Stimulated activated effector memory CD8-positive, alpha-beta T cell treated with anti-CD3 and anti-CD28 coated beads, Interleukin-12 subunit alpha, Interleukin-12 subunit beta, amount 100 ng/mL, for 72 hours (primary cell): ENCODE measurements around the gene UQCC5.

Source experiments
- ATAC-seq: fragments of 150-1000 bp; cut with Tn5 transposase; 2 replicates; pipeline ENCODE4 v1.10.0; 2021
- DNase-seq, 2 donors: peaks; one replicate each; pipeline ENCODE4 v3.0.0; 2021 to 2022; ENCODE audit warnings: low spot score in 2 of 2
- H3K27ac Mint-ChIP-seq: one replicate; pipeline ENCODE4 v1.8.0; 2022; ENCODE audit warnings: mild to moderate bottlenecking, mixed read lengths
- H3K36me3 Mint-ChIP-seq: one replicate; pipeline ENCODE4 v1.8.0; 2022; ENCODE audit warnings: mild to moderate bottlenecking, mixed read lengths
- H3K4me1 Mint-ChIP-seq: one replicate; pipeline ENCODE4 v1.8.0; 2022; ENCODE audit warnings: mixed read lengths
- H3K4me3 Mint-ChIP-seq: one replicate; pipeline ENCODE4 v1.8.0; 2022; ENCODE audit warnings: mild to moderate bottlenecking, mixed read lengths
- H3K9me3 Mint-ChIP-seq: one replicate; pipeline ENCODE4 v1.8.0; 2022; ENCODE audit warnings: mixed read lengths

Gene UQCC5

GRCh38 chr3:52498137-52499054 lies 38.0 kb upstream of the UQCC5 start:
- peaks cover 7% of the 10 kb centered on the region for H3K4me1 Mint-ChIP-seq
- H3K9me3 Mint-ChIP-seq: no peaks in the 10 kb centered on the region
- no peaks in the 10 kb centered on the region for H3K36me3 Mint-ChIP-seq
- DNase-seq (no peak), ATAC-seq (no peak)
- no peak overlapping the region for H3K27ac Mint-ChIP-seq
- H3K4me3 Mint-ChIP-seq: no peak overlapping the region

- H3K9me3 Mint-ChIP-seq: no peaks in the 10 kb centered on the region
- no peak overlapping the region for H3K27ac Mint-ChIP-seq
- no peak overlapping the region for H3K4me3 Mint-ChIP-seq
- H3K4me1 Mint-ChIP-seq: no peaks in the 10 kb centered on the region
- ATAC-seq (no peak), DNase-seq (no peak)
- H3K36me3 Mint-ChIP-seq: no peaks in the 10 kb centered on the region
Observed at GRCh38 chr3:52501046-52501445, 35.4 kb upstream of the UQCC5 start.

DNA sequence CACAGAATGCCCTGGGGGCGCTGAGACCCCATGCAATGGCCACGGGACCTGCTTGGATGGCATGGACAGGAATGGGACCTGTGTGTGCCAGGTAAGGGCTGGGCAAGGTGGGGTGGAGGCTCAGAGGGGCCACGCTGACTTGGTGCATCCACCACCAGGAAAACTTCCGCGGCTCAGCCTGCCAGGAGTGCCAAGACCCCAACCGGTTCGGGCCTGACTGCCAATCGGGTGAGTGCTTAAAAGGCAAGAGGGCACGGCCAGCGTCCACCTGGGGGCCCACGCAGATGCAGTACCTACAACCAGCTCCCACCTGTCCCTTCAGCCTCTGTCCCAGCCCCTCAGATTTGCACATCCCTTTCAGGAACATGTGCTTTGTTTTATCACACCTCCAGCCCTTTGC lies 34.4 kb upstream of the UQCC5 start:
- H3K36me3 Mint-ChIP-seq: no peaks in the 10 kb centered on the region
- H3K4me3 Mint-ChIP-seq: no peak overlapping the region
- H3K27ac Mint-ChIP-seq: no peak overlapping the region

DNA sequence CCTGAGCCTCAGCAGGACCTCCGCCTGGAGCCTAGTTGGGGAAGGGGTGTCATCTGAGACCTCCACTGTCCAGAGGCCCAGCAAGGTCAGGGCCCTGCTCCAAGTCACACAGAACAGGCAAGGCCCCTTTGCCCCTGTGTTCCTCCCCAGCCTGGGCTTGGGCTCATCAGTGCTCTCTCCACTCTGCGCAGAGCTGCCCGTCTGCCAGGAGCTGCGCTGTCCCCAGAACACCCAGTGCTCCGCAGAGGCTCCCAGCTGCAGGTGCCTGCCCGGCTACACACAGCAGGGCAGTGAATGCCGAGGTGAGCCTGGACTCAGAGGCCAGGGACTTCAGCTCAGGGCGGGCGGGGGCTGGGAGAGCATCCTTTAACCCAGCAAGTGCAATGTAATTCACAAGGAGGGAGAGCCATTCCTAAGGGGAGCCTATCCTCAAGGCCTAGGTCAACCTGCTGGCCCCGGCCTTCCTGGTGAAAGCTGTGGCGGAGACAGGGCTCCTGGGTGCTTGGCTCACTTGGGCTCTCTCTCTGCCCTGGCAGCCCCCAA lies 33.5 kb upstream of the UQCC5 start:
- Mint-ChIP-seq H3K36me3 (no peaks in the 10 kb centered on the region), H3K9me3 (no peaks in the 10 kb centered on the region)

More for the DNA sequence above, 34.4 kb upstream of the UQCC5 start:
- DNase-seq (no peak), ATAC-seq (no peak)
- Mint-ChIP-seq H3K9me3 (no peaks in the 10 kb centered on the region), H3K4me1 (no peaks in the 10 kb centered on the region)

DNA sequence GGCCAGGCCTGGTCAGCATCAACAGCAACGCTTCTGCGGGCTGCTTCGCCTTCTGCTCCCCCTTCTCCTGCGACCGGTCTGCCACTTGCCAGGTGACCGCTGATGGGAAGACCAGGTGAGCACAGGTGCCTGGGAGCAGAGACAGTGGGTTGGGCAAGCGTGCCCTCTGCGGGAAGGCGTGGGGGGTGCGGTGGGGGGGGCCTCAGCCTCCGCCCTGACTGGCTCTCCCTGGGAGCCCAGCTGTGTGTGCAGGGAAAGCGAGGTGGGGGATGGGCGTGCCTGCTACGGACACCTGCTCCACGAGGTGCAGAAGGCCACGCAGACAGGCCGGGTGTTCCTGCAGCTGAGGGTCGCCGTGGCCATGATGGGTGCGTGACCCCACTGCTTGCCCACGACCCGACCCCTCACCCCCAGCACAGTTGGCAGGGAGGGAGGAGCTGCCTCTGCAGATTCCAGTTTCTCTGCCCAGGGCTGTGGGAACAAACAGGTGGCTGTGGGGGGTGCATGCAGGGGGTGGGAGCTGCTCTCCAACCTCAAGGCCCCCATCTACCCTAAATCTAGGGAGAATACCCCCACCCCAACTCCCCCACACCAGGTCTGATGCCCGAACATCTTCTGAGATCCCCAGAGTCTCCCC lies 32.5 kb upstream of the UQCC5 start:
- Mint-ChIP-seq H3K27ac (no peak overlapping the region), H3K4me1 (no peaks in the 10 kb centered on the region), H3K9me3 (no peaks in the 10 kb centered on the region), H3K36me3 (no peaks in the 10 kb centered on the region), H3K4me3 (no peak overlapping the region)
- DNase-seq (no peak), ATAC-seq (no peak)

More for the DNA sequence above, 33.5 kb upstream of the UQCC5 start:
- ATAC-seq (no peak), DNase-seq (no peak)
- Mint-ChIP-seq H3K4me1 (no peaks in the 10 kb centered on the region), H3K4me3 (no peak overlapping the region), H3K27ac (no peak overlapping the region)

DNA sequence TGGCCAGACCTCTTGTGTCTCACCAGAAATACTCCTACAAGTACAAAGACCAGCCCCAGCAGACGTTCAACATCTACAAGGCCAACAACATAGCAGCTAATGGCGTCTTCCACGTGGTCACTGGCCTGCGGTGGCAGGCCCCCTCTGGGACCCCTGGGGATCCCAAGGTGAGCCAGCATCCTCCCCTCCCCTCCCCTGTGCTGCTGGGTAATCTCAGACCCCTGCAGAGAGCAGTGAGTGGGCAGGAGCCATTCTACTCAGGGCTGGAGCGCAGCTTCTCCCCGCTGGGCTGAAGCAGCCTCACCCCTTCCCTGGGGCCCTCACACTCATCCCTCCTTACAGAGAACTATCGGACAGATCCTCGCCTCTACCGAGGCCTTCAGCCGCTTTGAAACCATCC lies 31.4 kb upstream of the UQCC5 start:
- no peaks in the 10 kb centered on the region for H3K9me3 Mint-ChIP-seq
- no peak overlapping the region for H3K4me3 Mint-ChIP-seq
- no peaks in the 10 kb centered on the region for H3K36me3 Mint-ChIP-seq
- ATAC-seq (no peak), DNase-seq (no peak)
- no peak overlapping the region for H3K27ac Mint-ChIP-seq
- no peaks in the 10 kb centered on the region for H3K4me1 Mint-ChIP-seq

GRCh38 chr3:52506266-52506966 lies 30.0 kb upstream of the UQCC5 start:
- Mint-ChIP-seq H3K9me3 (no peaks in the 10 kb centered on the region), H3K27ac (no peak overlapping the region), H3K36me3 (no peaks in the 10 kb centered on the region), H3K4me1 (no peaks in the 10 kb centered on the region), H3K4me3 (no peak overlapping the region)
- DNase-seq: no peak
- no peak for ATAC-seq

DNA sequence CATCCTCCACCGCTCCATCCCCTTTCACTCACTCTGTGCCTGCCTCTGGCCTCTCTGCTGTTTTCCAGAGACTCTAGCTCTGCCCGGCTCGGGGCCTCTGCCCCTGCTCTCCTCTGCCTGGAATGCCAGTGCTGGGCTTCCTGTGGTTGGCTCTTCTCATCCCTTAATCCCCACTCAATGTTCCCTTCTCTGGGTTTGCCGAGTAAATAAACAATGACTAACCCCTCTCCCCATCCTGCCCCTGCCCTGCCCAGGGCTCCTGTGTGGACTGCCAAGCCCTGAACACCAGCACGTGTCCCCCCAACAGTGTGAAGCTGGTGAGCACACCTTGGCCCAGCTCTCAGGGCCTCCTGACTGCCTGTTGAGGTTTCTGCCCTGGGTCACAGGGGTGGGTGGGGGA lies 29.0 kb upstream of the UQCC5 start:
- no peaks in the 10 kb centered on the region for H3K9me3 Mint-ChIP-seq
- H3K27ac Mint-ChIP-seq: no peak overlapping the region
- ATAC-seq: no peak
- no peaks in the 10 kb centered on the region for H3K4me1 Mint-ChIP-seq
- H3K4me3 Mint-ChIP-seq: no peak overlapping the region
- DNase-seq: no peak
- H3K36me3 Mint-ChIP-seq: no peaks in the 10 kb centered on the region

DNA sequence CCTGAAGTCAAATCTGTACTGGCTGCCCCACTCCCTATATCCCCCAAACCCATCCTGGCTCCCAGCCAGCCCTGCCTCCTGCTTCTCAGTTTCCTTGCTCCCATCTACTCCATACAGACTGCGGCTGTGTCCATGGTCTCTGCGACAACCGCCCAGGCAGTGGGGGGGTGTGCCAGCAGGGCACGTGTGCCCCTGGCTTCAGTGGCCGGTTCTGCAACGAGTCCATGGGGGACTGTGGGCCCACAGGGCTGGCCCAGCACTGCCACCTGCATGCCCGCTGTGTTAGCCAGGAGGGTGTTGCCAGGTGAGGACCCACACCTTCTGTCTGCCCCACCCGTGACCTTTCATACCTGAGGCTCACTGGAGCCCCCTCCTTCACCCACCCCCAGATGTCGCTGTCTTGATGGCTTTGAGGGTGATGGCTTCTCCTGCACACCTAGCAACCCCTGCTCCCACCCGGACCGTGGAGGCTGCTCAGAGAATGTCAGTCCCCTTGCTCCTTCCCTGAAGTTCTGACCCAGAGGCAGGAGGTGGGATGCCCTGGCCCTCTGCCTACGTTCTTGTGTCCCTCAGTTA lies 26.6 kb upstream of the UQCC5 start:
- Mint-ChIP-seq H3K27ac (no peak overlapping the region), H3K4me3 (no peak overlapping the region), H3K36me3 (no peaks in the 10 kb centered on the region), H3K4me1 (no peaks in the 10 kb centered on the region), H3K9me3 (no peaks in the 10 kb centered on the region)
- DNase-seq: no peak
- ATAC-seq: no peak

DNA sequence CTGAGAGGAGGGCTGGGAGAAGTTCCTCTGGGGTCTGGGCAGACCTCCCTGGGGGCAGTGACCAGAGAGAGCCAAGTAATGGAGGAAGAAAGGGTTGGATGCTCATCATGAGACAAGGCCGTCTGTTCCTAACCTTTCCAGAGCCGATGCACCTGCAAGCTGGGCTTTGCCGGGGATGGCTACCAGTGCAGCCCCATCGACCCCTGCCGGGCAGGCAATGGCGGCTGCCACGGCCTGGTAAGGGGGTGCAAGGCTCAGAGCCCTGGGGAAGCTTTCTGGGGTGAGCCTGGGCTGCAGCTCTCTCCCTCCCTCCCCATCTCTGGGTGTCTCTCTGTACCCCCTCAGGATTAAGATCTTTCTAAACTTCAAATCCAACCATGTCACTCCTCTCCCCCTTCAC lies 24.9 kb upstream of the UQCC5 start:
- H3K4me3 Mint-ChIP-seq: no peak overlapping the region
- H3K36me3 Mint-ChIP-seq: no peaks in the 10 kb centered on the region
- ATAC-seq (no peak), DNase-seq (no peak)
- no peak overlapping the region for H3K27ac Mint-ChIP-seq
- H3K9me3 Mint-ChIP-seq: no peaks in the 10 kb centered on the region
- no peaks in the 10 kb centered on the region for H3K4me1 Mint-ChIP-seq

DNA sequence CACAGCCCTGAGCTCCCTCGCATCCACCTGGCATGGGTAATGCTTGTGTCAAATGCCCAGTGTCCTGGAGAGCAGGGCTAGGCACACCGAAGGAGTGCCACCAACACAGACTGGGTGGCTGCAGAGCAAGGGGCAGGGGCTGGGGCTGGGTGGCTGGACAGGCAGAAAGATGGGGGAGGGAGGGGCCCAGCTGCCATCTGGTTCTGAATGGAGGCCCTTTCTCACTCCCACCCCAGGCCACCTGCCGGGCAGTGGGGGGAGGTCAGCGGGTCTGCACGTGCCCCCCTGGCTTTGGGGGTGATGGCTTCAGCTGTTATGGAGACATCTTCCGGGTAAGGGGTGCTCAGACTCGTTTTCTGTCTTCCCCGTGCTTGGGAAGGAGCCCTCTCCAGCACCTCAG lies 24.3 kb upstream of the UQCC5 start:
- Mint-ChIP-seq H3K4me3 (no peak overlapping the region), H3K4me1 (no peaks in the 10 kb centered on the region), H3K36me3 (no peaks in the 10 kb centered on the region), H3K27ac (no peak overlapping the region), H3K9me3 (no peaks in the 10 kb centered on the region)
- DNase-seq (no peak), ATAC-seq (no peak)

- ATAC-seq: no peak
- H3K36me3 Mint-ChIP-seq: no peaks in the 10 kb centered on the region
- no peaks in the 10 kb centered on the region for H3K4me1 Mint-ChIP-seq
- DNase-seq: no peak
- H3K27ac Mint-ChIP-seq: no peak overlapping the region
- H3K4me3 Mint-ChIP-seq: no peak overlapping the region
- H3K9me3 Mint-ChIP-seq: no peaks in the 10 kb centered on the region
Observed at GRCh38 chr3:52512727-52513126, 23.7 kb upstream of the UQCC5 start.

GRCh38 chr3:52513281-52513680 lies 23.1 kb upstream of the UQCC5 start:
- no peaks in the 10 kb centered on the region for H3K9me3 Mint-ChIP-seq
- ATAC-seq (no peak), DNase-seq (no peak)
- H3K4me1 Mint-ChIP-seq: no peaks in the 10 kb centered on the region
- no peak overlapping the region for H3K4me3 Mint-ChIP-seq
- H3K27ac Mint-ChIP-seq: no peak overlapping the region
- H3K36me3 Mint-ChIP-seq: no peaks in the 10 kb centered on the region

GRCh38 chr3:52514576-52514975 lies 21.8 kb upstream of the UQCC5 start:
- Mint-ChIP-seq H3K4me1 (no peaks in the 10 kb centered on the region), H3K27ac (no peak overlapping the region), H3K36me3 (no peaks in the 10 kb centered on the region), H3K9me3 (no peaks in the 10 kb centered on the region), H3K4me3 (no peak overlapping the region)
- no peak for DNase-seq
- no peak for ATAC-seq

DNA sequence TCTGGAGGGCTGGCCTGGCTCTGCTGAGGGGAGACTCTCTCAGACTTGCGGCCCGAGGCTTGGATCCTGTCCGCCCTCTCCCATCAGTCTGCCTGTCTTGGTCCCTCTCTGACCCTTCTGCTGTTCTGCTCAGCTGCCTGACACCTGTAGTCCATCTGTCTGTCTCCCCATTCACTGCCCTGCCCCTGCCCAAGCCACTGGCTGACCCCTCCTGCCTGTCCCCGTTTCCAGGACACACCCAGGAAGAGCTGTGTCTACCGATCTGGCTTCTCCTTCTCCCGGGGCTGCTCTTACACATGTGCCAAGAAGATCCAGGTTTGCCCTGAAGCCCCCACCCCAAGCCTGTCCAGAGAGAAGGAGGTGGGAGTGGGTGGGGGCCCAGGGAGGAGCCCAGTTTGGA lies 21.2 kb upstream of the UQCC5 start:
- DNase-seq: no peak
- H3K9me3 Mint-ChIP-seq: no peaks in the 10 kb centered on the region
- no peak for ATAC-seq
- peak overlapping the region; percentile 32 for H3K27ac Mint-ChIP-seq
- no peaks in the 10 kb centered on the region for H3K4me1 Mint-ChIP-seq
- no peaks in the 10 kb centered on the region for H3K36me3 Mint-ChIP-seq
- H3K4me3 Mint-ChIP-seq: no peak overlapping the region
